Ascending aorta (tissue), 2 donors: ENCODE measurements around the gene CLSTN2. TPM values are rescaled to one million over a fixed set of nuclear protein-coding genes. Genes with fewer than 3 reads are reported as not detected.

ENCODE experiments used
- DNase-seq, 2 donors: peaks; one replicate each; pipeline ENCODE4 v3.0.0-alpha.2; 2019; ENCODE audit warnings: low spot score in 2 of 2
- H3K27ac ChIP-seq, 2 donors: fragments of 200-600 bp; sonication (generic); one replicate each; pipeline ENCODE4 v1.5.1; 2016 to 2017; ENCODE audit warnings: mild to moderate bottlenecking in 1 of 2
- H3K27me3 ChIP-seq: fragments of 200-600 bp; sonication (generic); one replicate; pipeline ENCODE4 v1.5.1; 2017
- H3K36me3 ChIP-seq, 2 donors: fragments of 200-600 bp; sonication (generic); one replicate each; pipeline ENCODE4 v1.5.1; 2016
- H3K4me1 ChIP-seq, 2 donors: fragments of 200-600 bp; sonication (generic); one replicate each; pipeline ENCODE4 v1.5.1; 2016 to 2017; ENCODE audit warnings: mild to moderate bottlenecking in 1 of 2
- H3K4me3 ChIP-seq, 2 donors: fragments of 200-600 bp; sonication (generic); one replicate each; pipeline ENCODE4 v1.5.1; 2016 to 2017; ENCODE audit warnings: mild to moderate bottlenecking in 1 of 2
- H3K9me3 ChIP-seq, 2 donors: fragments of 200-600 bp; sonication (generic); one replicate each; pipeline ENCODE4 v1.5.1; 2016
- intact Hi-C: fragments of 100-400 bp; cut with DNase I; formaldehyde crosslinking; loops from one replicate; pipeline ENCODE4 v1.15.1; 2023
- total RNA-seq: library from RNA; depleted of rRNA; stranded (reverse); fragments of >200 nt; gene quantifications from one replicate; pipeline ENCODE4 v1.1.0, GENCODE V29; 2016
- TF ChIP-seq, protein P1 (sequence below), 3 experiments: fragments of 200-600 bp in 2 of 3; fragments of 450-650 bp in 1 of 3; sonication (generic) in 2 of 3; IDR thresholded peaks; one replicate each; pipeline ENCODE4 v1.5.1; 2016 to 2019; ENCODE audit warnings: antibody characterized with exemption in 3 of 3, mild to moderate bottlenecking in 1 of 3, moderate library complexity in 1 of 3

The CLSTN2 gene
- total RNA-seq, 1 donor from 2014 or later = 65.8 TPM

DNA sequence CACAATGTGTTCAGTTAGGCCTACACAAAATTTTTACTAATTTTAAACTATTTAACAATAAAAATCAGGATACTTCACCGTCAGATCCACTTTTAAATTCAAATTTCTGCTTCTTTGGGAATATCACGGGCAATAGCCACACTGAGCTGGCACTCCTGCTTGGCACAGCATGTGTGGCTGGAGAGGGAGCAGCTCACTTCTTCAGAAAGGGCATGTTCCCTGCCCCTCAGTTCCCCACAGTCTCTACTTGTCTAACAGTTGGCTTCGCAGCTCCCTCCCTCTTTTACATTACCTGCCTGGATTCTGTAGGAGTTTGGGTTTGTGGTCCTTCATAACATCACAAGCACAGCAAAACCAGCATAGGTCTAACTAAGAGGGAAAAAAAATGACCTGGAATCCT lies 666.9 kb downstream of the CLSTN2 start:
- H3K4me1 ChIP-seq = no peaks in the 10 kb centered on the region
- no peaks in the 10 kb centered on the region for H3K9me3 ChIP-seq
- no peak overlapping the region for H3K27ac ChIP-seq
- intact Hi-C loops = no loop called here
- TF ChIP-seq, protein P1, sequence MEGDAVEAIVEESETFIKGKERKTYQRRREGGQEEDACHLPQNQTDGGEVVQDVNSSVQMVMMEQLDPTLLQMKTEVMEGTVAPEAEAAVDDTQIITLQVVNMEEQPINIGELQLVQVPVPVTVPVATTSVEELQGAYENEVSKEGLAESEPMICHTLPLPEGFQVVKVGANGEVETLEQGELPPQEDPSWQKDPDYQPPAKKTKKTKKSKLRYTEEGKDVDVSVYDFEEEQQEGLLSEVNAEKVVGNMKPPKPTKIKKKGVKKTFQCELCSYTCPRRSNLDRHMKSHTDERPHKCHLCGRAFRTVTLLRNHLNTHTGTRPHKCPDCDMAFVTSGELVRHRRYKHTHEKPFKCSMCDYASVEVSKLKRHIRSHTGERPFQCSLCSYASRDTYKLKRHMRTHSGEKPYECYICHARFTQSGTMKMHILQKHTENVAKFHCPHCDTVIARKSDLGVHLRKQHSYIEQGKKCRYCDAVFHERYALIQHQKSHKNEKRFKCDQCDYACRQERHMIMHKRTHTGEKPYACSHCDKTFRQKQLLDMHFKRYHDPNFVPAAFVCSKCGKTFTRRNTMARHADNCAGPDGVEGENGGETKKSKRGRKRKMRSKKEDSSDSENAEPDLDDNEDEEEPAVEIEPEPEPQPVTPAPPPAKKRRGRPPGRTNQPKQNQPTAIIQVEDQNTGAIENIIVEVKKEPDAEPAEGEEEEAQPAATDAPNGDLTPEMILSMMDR (IDR thresholded peaks at IDR 0.05) = no peak
- no peaks in the 10 kb centered on the region for H3K36me3 ChIP-seq
- no peaks in the 10 kb centered on the region for H3K27me3 ChIP-seq
- no peak overlapping the region for H3K4me3 ChIP-seq
- no peak for DNase-seq

DNA sequence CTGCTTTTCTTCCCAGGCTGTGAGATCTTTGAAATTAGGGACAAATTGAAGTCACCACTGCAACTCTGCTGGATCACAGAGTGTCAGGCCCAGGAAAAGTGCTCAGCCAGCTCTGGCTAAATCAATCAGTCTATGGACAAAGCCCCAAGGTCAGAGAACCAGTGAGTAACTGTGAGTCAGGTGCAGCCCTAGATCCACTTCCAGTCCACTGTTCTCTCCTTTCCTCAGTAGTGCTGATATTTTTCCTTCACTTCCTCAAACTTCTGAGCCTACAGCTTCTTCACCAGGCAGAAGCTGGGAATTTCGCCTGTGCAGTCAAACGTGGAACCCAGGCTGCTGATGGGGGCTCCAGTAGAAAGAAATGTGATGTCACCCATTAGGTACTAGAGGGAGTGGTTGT lies 667.8 kb downstream of the CLSTN2 start:
- Histone ChIP-seq H3K27ac (no peak overlapping the region), H3K9me3 (no peaks in the 10 kb centered on the region), H3K27me3 (no peaks in the 10 kb centered on the region), H3K4me1 (no peaks in the 10 kb centered on the region), H3K4me3 (no peak overlapping the region), H3K36me3 (no peaks in the 10 kb centered on the region)
- no peak for DNase-seq
- intact Hi-C loops = no loop called here
- TF ChIP-seq, protein P1 (IDR thresholded peaks at IDR 0.05) = no peak

DNA sequence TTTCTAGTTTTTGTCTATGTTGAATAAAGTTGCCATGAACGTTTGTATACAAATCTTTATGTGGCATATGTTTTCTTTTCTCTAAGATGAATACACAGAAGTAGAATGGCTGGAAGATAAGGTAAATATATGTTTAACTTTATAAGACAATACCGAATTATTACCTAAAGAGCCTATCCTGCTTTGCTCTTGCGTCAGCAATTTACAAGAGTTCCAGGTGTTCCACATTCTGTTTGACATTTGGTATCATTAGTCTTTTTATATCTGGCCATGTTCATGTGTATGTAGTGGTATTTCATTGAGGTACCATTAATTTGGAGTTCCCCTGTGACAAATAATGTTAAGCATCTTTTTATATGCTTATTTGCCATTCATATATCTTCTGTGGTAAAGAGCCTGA lies 668.8 kb downstream of the CLSTN2 start:
- intact Hi-C loops = no loop called here
- TF ChIP-seq, protein P1 (IDR thresholded peaks at IDR 0.05) = no peak
- H3K4me1 ChIP-seq = no peaks in the 10 kb centered on the region

DNA sequence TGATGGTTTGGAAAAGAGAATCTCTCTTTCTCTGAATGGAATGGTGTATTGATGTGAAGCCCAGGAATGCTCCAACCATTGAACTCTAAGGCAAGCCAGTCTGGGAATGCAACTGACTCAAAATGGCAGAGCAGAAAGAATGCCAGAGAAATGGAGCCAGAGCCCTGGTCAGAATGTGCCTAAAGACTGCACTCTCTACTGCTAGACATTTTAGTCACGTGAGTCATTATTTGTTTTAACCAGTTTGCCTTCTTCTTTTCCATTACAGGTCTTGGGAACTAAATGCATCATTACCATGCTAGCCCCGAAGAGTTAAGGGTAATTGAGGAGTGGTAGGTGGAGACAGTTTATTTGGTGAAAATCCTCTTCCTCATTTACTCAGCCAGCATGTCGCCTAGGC lies 675.6 kb downstream of the CLSTN2 start:
- Histone ChIP-seq H3K4me1 (no peaks in the 10 kb centered on the region), H3K9me3 (no peaks in the 10 kb centered on the region), H3K36me3 (no peaks in the 10 kb centered on the region), H3K27ac (no peak overlapping the region), H3K4me3 (no peak overlapping the region), H3K27me3 (no peaks in the 10 kb centered on the region)
- DNase-seq = no peak
- TF ChIP-seq, protein P1 (IDR thresholded peaks at IDR 0.05) = no peak
- intact Hi-C loops = no loop called here

More for the DNA sequence above, 668.8 kb downstream of the CLSTN2 start:
- Histone ChIP-seq H3K36me3 (no peaks in the 10 kb centered on the region), H3K4me3 (no peak overlapping the region), H3K27ac (no peak overlapping the region), H3K27me3 (no peaks in the 10 kb centered on the region), H3K9me3 (no peaks in the 10 kb centered on the region)
- no peak for DNase-seq

DNA sequence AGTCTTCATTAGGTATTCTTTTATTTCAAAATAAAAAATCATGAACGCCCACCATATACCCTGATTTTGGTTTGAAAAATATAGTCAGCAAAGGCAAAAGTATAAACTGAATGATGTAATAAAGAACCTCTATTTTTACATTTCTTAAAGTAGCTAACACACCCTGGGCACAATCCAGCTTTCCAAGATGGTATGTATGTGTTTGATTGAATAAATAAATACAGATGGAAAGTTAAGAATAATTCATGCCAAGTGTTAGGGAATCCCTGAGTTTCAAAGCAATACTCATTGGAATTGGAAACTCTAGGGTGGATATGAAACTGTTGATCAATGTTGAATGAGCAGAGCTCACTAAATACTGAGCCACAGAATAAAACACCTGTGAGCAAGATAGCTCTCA lies 679.0 kb downstream of the CLSTN2 start:
- Histone ChIP-seq H3K36me3 (no peaks in the 10 kb centered on the region), H3K9me3 (peaks cover 0 to 9% of the 10 kb centered on the region in 2 donors), H3K4me3 (no peak overlapping the region), H3K4me1 (no peaks in the 10 kb centered on the region), H3K27ac (no peak overlapping the region), H3K27me3 (no peaks in the 10 kb centered on the region)
- TF ChIP-seq, protein P1 (IDR thresholded peaks at IDR 0.05) = no peak
- DNase-seq = no peak
- intact Hi-C loops = no loop called here

DNA sequence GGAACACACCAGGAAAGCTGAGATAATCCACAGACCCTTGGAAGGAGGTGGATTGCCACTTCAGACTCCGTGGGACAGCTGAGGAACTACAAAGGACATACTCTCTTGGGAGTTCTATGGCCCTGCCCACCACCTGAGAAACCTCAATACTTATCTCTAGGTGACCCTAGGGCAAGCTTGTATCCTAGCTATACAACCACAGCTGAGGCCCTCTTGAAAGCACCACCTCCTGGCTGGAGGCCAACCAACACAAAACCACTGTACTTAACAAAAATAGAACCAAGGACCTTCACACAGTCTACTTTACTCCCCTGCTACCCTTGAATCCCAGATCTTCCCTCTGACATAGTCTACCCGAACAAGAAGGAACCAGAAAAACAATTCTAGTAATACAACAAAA lies 682.1 kb downstream of the CLSTN2 start:
- TF ChIP-seq, protein P1 (IDR thresholded peaks at IDR 0.05) = no peak
- Histone ChIP-seq H3K27ac (no peak overlapping the region), H3K4me3 (no peak overlapping the region), H3K27me3 (no peaks in the 10 kb centered on the region), H3K9me3 (peaks cover 0 to 9% of the 10 kb centered on the region in 2 donors), H3K4me1 (no peaks in the 10 kb centered on the region), H3K36me3 (no peaks in the 10 kb centered on the region)
- no peak for DNase-seq
- intact Hi-C loops = no loop called here
